ENCODE measurements around the gene RNF19B. TPM values are rescaled to one million over a fixed set of nuclear protein-coding genes. Genes with fewer than 3 reads are reported as not detected.
A peak's percentile ranks its signal among the peaks of the same experiment; 100 is the strongest.

The RNF19B gene
- total and polyA plus RNA-seq, 2 of the 8 experiments (the other 6 are each of a cell fraction or from before 2014, with no cell fraction given), result 9.2 to 11.2 TPM

DNA sequence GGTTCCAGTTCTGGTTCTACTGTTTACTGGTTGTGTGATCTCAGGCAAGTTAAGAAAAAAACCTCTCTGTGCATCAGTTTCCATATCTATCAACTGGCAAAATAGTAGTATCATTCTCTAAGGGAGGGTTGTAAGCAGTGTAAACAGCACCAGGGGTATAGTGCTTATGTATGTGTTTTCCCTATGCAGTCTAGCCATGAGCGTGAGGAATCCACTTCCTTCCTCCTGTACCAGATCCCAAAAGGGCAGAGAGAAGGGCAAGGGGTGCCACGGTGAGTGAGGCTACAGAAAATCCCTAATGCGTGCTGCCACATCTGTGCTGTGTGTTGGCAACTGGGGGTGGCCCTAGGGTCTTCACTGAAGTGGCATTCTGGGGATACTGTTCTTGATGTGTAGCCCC lies 18.4 kb upstream of the RNF19B start:
- Histone ChIP-seq H4K5ac (ENCODE audit: insufficient read length, low read depth, low read length) (no peak overlapping the region), H2BK5ac (ENCODE audit: low read depth, low read length) (no peak overlapping the region; the same call in 1 of the 2 replicates), H3K9ac (replicated peaks in 1 of 4; ENCODE audit: extremely low read depth in 1 of 4, low read depth in 3 of 4, low read length in 3 of 4) (no peak overlapping the region), H3K56ac (replicated peaks; ENCODE audit: insufficient read length, low read depth, low read length) (no peak overlapping the region), H3K4me2 (ENCODE audit: insufficient read depth in 1 of 2, low read depth in 2 of 2, low read length in 2 of 2) (no peak overlapping the region), H3K4ac (replicated peaks; ENCODE audit: insufficient read length, low read depth, low read length) (no peak overlapping the region), H2AFZ (ENCODE audit: low read length) (no peak overlapping the region), H2BK20ac (ENCODE audit: low read length) (peak overlapping the region; percentile 24; the same call in 1 of the 2 replicates), H2AK5ac (ENCODE audit: low read depth, low read length) (0 out of 2 replicates have a peak overlapping the region, but pooled peaks have one; percentile 47), H2BK120ac (replicated peaks; ENCODE audit: low read depth, low read length) (peak overlapping the region; percentile 56), H2BK15ac (ENCODE audit: low read length) (peak overlapping the region; percentile 67; the same call in 1 of the 2 replicates), H3K4me1 (replicated peaks in 1 of 4; ENCODE audit: control insufficient read depth in 3 of 4, insufficient read depth in 4 of 4, low read length in 3 of 4) (peaks cover 8 to 20% (median 10%) of the 10 kb centered on the region in 4 experiments; a peak in 6 of 7 replicates), H3K4me3 (ENCODE audit: extremely low read depth in 1 of 4, insufficient read depth in 2 of 4, low read depth in 3 of 4, low read length in 4 of 4) (no peak overlapping the region), H4K8ac (ENCODE audit: extremely low read depth, insufficient read depth, low read length) (no peak overlapping the region), H3K79me2 (ENCODE audit: control insufficient read depth in 1 of 2, insufficient read depth in 2 of 2, low read length in 2 of 2) (no peaks in the 10 kb centered on the region), H2BK12ac (ENCODE audit: low read depth, low read length) (peak overlapping the region; percentile 72; the same call in 1 of the 2 replicates), H3K79me1 (ENCODE audit: low read depth, low read length) (no peaks in the 10 kb centered on the region), H3K23me2 (ENCODE audit: low read depth, low read length) (no peaks in the 10 kb centered on the region), H3K36me3 (ENCODE audit: control insufficient read depth in 2 of 4, insufficient read depth in 4 of 4, low read length in 3 of 4) (no peaks in the 10 kb centered on the region), H3K23ac (ENCODE audit: insufficient read length) (no peak overlapping the region), H4K91ac (replicated peaks; ENCODE audit: insufficient read length, low read length) (peak overlapping the region; percentile 5), H3K14ac (ENCODE audit: insufficient read length) (no peak overlapping the region), H3K18ac (ENCODE audit: extremely low read depth, low read length) (no peak overlapping the region), H3K27me3 (replicated peaks in 1 of 4; ENCODE audit: control insufficient read depth in 3 of 4, extremely low read depth in 1 of 4, insufficient read depth in 3 of 4, low read length in 3 of 4) (peaks cover 0 to 2% (median 0%) of the 10 kb centered on the region in 4 experiments; a peak in 1 of 7 replicates), H3K27ac (ENCODE audit: low read depth, low read length) (no peak overlapping the region), H3K9me3 (ENCODE audit: insufficient read depth in 2 of 2, low read depth in 1 of 2, low read length in 1 of 2) (no peaks in the 10 kb centered on the region), H4K20me1 (replicated peaks in 1 of 2; ENCODE audit: control insufficient read depth in 1 of 2, insufficient read depth in 2 of 2, low read length in 2 of 2) (no peaks in the 10 kb centered on the region)
- FAIRE-seq (no peak), DNase-seq (ENCODE audit: low read depth in 1 of 2, low spot score in 2 of 2) (no peak)
- WGBS, 2 experiments (ENCODE audit: extremely low coverage in 1 of 2, insufficient coverage in 1 of 2, insufficient read length in 1 of 2, insufficient replicate concordance in 2 of 2, low coverage in 1 of 2, low lambda C conversion rate in 2 of 2, missing lambda C conversion rate in 1 of 2), result 79% methylated on average over 3 of the region's 3 CpGs; no CpG with 5 or more reads in 1 of the 2 experiments
- POLR2A ChIA-PET (ENCODE audit: partially characterized antibody), result interaction anchor here (2.0 kb wide), 1 partner anchor 10 kb away, joined by 11 read pairs; no protein-coding TSS in a partner anchor
- CTCF ChIA-PET (ENCODE audit: partially characterized antibody), result interaction anchor here (1.1 kb wide), 1 partner anchor 14 kb away, joined by 5 read pairs; no protein-coding TSS in a partner anchor
- TF ChIP-seq, protein P1, sequence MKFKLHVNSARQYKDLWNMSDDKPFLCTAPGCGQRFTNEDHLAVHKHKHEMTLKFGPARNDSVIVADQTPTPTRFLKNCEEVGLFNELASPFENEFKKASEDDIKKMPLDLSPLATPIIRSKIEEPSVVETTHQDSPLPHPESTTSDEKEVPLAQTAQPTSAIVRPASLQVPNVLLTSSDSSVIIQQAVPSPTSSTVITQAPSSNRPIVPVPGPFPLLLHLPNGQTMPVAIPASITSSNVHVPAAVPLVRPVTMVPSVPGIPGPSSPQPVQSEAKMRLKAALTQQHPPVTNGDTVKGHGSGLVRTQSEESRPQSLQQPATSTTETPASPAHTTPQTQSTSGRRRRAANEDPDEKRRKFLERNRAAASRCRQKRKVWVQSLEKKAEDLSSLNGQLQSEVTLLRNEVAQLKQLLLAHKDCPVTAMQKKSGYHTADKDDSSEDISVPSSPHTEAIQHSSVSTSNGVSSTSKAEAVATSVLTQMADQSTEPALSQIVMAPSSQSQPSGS (IDR thresholded peaks at IDR 0.05; ENCODE audit: low read length), result no peak
- TF ChIP-seq NANOG (IDR thresholded peaks at IDR 0.05; ENCODE audit: insufficient read depth, low read depth, low read length, poor library complexity, severe bottlenecking) (no peak), RFX5 (IDR thresholded peaks at IDR 0.05; ENCODE audit: borderline replicate concordance, low read depth, low read length) (no peak), SAP30 (IDR thresholded peaks at IDR 0.05; ENCODE audit: insufficient read depth, insufficient replicate concordance, low read length) (no peak), SIX5 (IDR thresholded peaks at IDR 0.05; ENCODE audit: low read depth, low read length) (no peak), PHF8 (conservative IDR thresholded peaks at IDR 0.05; ENCODE audit: low read depth, low read length) (no peak), BCL11A (IDR thresholded peaks at IDR 0.05; ENCODE audit: low read depth in 2 of 2, low read length in 2 of 2) (no peak), TAF7 (optimal IDR thresholded peaks at IDR 0.05; ENCODE audit: borderline replicate concordance, low read depth, low read length) (no peak), KDM5A (IDR thresholded peaks at IDR 0.05; ENCODE audit: low read length) (no peak)
- TF ChIP-seq, protein P2, sequence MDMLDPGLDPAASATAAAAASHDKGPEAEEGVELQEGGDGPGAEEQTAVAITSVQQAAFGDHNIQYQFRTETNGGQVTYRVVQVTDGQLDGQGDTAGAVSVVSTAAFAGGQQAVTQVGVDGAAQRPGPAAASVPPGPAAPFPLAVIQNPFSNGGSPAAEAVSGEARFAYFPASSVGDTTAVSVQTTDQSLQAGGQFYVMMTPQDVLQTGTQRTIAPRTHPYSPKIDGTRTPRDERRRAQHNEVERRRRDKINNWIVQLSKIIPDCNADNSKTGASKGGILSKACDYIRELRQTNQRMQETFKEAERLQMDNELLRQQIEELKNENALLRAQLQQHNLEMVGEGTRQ (IDR thresholded peaks at IDR 0.05; ENCODE audit: low read length), result no peak
